ENCODE results near the gene HOATZ. TPM values are rescaled to one million over a fixed set of nuclear protein-coding genes. Genes with fewer than 3 reads are reported as not detected.

The HOATZ gene
- total RNA-seq, 1 experiment from 2014 or later: not detected

DNA sequence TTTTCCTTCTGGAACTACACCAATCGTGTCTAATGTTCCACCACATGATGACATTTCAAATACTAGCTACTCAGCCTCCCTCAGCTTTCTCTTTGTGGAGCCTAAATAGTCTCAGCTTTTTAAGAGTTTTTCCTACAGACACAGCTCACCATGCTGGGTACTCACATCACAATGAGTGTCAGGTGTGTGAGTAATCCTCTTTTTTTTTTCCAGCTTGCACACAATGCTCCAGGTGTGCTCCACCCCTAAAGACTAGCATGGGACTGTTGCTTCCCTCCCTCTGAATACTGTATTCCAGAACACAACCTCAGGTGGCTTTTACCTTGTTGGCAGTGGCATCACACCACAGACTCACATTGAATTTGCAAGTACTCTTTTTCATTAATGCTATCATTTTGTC, 14.1 kb upstream of the HOATZ start:
- Histone ChIP-seq H2AFZ (ENCODE audit: low read depth, low read length, poor library complexity, severe bottlenecking) (no peak overlapping the region), H3K4me3 (replicated peaks in 1 of 2; ENCODE audit: low read depth in 1 of 2, low read length in 2 of 2) (no peak overlapping the region), H3K27ac (ENCODE audit: low read depth, low read length) (no peak overlapping the region), H3K9ac (ENCODE audit: low read length) (no peak overlapping the region), H3K36me3 (ENCODE audit: control insufficient read depth in 1 of 2, insufficient read depth in 2 of 2, low read length in 2 of 2) (no peaks in the 10 kb centered on the region), H3K79me2 (ENCODE audit: insufficient read depth, low read length) (no peaks in the 10 kb centered on the region), H3K4me1 (ENCODE audit: control insufficient read depth in 1 of 2, insufficient read depth in 2 of 2, low read length in 2 of 2) (no peaks in the 10 kb centered on the region), H3K4me2 (ENCODE audit: low read length) (no peak overlapping the region), H3K9me2 (ENCODE audit: insufficient read depth) (no peaks in the 10 kb centered on the region), H3K27me3 (ENCODE audit: insufficient read depth, low read length) (no peaks in the 10 kb centered on the region), H4K20me1 (ENCODE audit: insufficient read depth) (no peaks in the 10 kb centered on the region), H3K9me3 (ENCODE audit: control insufficient read depth in 1 of 2, insufficient read depth in 1 of 2, low read depth in 1 of 2, low read length in 2 of 2) (no peaks in the 10 kb centered on the region)
- ChIA-PET POLR2A (no interaction called here), RAD21 (ENCODE audit: low non-redundant PET in 1 of 2, low total read pairs in 2 of 2, uncharacterized antibody in 2 of 2, unreplicated experiment in 2 of 2) (no interaction called here), CTCF (no interaction called here)
- BruUV-seq (replicated peaks): no TSS peak
- ATAC-seq (no peak), DNase-seq (ENCODE audit: low read depth, low spot score) (no peak)
- intact Hi-C loops (cut with micrococcal nuclease): no loop called here
- no peak for TF ChIP-seq ELF1 (IDR thresholded peaks at IDR 0.05; ENCODE audit: borderline replicate concordance, low read depth)
- TF ChIP-seq YY1 (IDR thresholded peaks at IDR 0.05; ENCODE audit: extremely low read depth, insufficient replicate concordance, low read depth, low read length): no peak
- no peak for TF ChIP-seq SIN3A (IDR thresholded peaks at IDR 0.05; ENCODE audit: low read depth)
- no peak for TF ChIP-seq ZNF274 (IDR thresholded peaks at IDR 0.05; ENCODE audit: low read depth, low read length)
- TF ChIP-seq CBX3 (IDR thresholded peaks at IDR 0.05; ENCODE audit: low read depth): no peak
- no peak for TF ChIP-seq EGR1 (IDR thresholded peaks at IDR 0.05; ENCODE audit: low read depth)
- TF ChIP-seq TCF7L2 (IDR thresholded peaks at IDR 0.05; ENCODE audit: borderline replicate concordance, extremely low read depth, insufficient read depth, insufficient read length): no peak
- TF ChIP-seq ZBTB33 (IDR thresholded peaks at IDR 0.05; ENCODE audit: extremely low read depth, insufficient replicate concordance, low read length): no peak
- TF ChIP-seq, protein P1, sequence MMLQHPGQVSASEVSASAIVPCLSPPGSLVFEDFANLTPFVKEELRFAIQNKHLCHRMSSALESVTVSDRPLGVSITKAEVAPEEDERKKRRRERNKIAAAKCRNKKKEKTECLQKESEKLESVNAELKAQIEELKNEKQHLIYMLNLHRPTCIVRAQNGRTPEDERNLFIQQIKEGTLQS (IDR thresholded peaks at IDR 0.05): no peak
